Effector CD4-positive, alpha-beta T cell (primary cell): ENCODE data around the gene DUSP7.
"Not testable (repeated sequence)": the region's sequence is repeated elsewhere in the genome, so short reads cannot be mapped to it uniquely, and the experiment has no call there.

Experiments used
- DNase-seq: peaks from one replicate; pipeline ENCODE4 v3.0.0-alpha.2; 2020

Gene DUSP7

GRCh38 chr3:52046186-52046901 is 10.0 kb downstream of the DUSP7 start:
- no peak for DNase-seq

- no peak for DNase-seq
Observed at GRCh38 chr3:52044869-52045619, 11.3 kb downstream of the DUSP7 start.

DNA sequence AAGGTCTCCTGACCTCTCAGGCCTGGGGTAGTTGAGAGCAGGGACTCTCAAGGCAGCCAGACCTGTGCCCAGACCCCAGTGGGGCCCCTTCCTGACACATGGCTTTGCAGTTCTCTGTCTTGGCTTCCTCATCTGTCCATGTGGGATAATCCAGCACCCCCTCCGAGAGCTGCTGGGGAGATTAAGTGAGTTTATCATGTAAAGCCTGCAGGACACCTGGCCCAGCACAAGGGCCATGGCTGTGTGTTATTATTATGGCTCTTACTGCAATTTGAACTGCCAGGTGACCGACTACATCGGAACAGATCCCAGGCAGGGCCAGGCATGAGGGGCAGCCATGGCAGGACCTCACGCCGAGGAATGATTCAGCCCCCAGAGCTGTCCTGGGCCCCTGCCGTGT is 12.6 kb downstream of the DUSP7 start:
- DNase-seq: no peak

- DNase-seq: not testable (repeated sequence)
Observed at GRCh38 chr3:52043039-52043438, 13.3 kb downstream of the DUSP7 start.

DNA sequence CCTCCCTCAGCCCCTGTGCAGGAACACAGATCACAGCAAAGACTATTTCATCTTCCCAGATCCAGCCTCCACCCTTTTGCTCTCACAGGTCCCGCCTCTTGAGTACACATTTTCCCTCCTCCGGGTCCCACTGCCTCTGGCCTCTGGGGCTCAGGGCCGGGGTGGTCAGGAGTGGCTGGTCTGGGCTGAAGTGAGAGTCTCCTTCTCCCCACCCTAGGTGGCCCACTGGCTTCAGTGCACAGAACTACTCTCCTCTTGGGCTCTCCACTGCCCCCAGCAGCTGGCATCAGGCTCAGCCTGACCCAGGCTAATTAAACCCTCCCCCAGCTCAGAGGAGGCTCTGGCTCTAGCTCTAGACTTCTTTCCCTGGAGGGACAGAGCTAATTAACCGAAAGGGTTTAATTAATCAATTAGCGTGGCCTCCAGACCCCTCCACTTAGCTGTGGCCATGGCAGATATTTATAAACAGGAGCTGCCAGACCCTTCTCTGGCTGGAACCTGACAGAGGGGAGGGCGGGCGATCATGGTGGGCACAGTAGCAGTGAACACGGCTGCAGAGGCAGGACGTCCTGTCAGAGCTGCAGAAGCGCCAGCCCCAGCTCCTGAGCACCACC is 15.1 kb downstream of the DUSP7 start:
- no peak for DNase-seq

DNA sequence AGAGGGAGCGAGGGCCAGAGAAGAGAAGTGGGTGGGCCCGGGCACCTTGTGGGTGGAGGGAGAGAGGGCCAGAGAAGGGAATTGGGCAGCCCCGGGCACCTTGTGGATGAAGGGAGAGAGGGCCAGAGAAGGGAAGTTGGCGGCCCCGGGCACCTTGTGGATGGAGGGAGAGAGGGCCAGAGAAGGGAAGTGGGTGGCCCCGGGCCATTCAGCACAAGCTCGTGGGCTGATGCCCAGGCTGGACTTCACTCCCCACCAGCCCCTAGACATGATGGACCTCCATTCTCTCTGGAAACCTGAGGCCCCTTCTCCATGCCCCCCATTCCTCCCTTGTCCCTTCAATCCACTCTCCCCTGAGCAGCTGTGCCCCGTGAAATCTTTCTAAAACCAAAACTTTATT is 15.8 kb downstream of the DUSP7 start:
- DNase-seq: no peak

DNA sequence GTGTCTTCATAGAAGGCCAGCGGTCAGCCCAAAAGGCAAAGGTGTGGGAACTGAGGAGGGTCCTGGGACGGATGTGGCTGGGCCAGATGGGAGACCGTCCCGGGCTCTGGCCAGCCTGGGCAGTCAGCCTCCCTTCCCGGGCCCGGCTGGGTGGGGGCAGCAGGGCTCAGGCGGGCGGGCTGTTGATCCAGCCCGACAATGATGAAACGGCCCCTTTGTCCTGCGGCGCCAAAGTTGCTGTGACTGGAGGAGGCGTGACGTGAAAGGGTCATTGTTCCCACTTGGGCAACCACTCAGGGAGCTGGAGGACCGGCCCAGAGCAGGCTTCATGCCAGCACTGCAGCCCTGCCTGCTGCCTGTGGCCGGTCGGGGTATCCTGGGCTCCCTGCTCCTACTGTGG is 16.5 kb downstream of the DUSP7 start:
- DNase-seq: no peak

DNA sequence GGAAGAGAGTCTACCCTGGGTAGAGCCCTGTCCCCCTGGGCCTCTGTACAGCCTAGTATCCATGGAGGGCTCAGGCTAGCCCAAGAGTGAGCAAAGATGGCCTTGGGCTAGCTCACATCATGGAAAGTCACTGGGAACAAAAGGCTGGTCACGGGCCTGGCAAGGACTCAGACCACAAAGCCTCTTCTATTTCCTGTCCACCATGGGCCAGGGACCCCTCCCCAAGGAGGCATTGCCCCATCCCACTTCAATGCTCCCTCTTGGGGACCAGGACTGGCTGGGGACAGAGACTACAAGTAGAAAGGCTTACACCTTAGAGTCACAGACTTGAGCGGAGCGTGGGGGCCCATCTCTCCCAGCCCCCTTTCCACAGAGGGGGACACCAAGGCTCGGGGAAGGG is 16.9 kb downstream of the DUSP7 start:
- DNase-seq: no peak

- DNase-seq: no peak
Observed at GRCh38 chr3:52038227-52038626, 18.1 kb downstream of the DUSP7 start.

DNA sequence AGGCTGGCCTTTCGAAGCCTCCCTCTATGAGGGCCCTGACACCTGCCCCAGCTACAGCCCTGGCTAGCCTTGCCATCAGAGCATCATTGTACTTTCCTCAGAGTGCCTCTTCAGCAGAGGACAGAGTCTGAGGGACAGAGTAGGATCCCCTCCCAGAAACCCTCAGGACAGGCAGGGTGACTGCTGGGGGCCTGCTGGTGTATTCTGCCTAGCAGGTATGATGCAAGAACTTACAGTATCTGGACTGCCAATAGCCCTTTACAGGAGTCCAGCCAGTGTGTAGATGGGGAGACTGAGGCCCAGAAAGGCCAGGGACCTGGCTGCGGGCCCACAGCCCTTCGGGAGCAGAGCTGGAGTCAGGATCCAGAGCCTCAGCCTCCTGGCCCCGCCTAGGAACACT is 19.1 kb downstream of the DUSP7 start:
- DNase-seq: no peak

DNA sequence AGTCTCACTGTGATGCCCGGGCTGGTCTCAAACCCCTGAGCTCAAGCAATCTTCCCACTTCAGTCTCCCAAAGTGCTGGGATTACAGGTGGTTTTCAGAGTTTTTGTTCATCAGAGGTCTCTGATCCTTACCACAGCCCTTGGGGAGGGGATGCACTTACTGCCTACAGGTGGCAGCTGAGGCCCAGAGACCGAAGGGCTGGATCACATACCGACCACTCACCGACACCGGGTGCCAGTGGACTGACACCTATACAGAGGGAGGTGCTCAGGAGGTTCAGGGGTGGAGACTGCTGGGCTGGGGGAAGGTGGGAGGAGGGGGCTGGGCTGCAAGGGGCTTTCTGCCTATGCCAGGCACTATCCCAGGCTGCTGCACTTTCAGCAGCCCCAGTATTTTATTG is 19.5 kb downstream of the DUSP7 start:
- no peak for DNase-seq

GRCh38 chr3:52036222-52036694 is 20.1 kb downstream of the DUSP7 start:
- no peak for DNase-seq

DNA sequence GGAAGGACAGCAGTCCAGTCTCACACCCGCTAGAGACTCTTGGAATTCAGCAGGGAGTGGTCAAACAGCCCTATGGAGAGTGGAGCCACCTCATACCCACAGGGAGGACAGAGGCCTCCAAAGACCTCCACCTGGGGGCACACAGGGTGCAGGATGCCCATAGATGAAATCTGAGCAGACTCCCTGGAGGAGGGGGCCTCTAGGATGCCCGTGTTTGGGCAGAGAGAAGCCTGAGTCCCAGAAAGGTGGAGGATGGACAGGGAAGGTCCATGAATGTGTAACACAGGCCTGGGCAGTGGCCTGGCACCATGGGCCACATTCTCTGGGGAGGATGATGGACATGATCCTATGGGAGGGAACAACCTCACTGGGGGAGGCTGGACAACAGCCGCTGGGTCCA is 21.7 kb downstream of the DUSP7 start:
- no peak for DNase-seq

GRCh38 chr3:52034212-52034611 is 22.2 kb downstream of the DUSP7 start:
- no peak for DNase-seq

DNA sequence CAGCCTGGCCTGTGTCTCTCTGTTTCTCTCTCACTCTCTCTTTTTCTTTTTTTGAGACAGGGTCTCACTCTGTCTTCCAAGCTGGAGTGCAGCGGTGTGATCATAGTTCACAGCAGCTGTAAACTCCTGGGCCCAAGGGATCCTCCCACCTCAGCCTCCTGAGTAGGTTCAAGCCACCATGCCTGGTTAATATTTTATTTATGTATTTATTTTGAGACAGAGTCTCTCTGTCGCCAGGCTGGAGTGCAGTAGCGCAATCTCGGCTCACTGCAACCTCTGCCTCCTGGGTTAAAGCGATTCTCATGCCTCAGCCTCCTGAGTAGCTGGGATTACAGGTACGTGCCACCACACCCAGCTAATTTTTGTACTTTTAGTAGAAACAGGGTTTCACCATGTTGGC is 22.6 kb downstream of the DUSP7 start:
- DNase-seq: not testable (repeated sequence)

GRCh38 chr3:52032702-52033408 is 23.5 kb downstream of the DUSP7 start:
- no peak for DNase-seq

DNA sequence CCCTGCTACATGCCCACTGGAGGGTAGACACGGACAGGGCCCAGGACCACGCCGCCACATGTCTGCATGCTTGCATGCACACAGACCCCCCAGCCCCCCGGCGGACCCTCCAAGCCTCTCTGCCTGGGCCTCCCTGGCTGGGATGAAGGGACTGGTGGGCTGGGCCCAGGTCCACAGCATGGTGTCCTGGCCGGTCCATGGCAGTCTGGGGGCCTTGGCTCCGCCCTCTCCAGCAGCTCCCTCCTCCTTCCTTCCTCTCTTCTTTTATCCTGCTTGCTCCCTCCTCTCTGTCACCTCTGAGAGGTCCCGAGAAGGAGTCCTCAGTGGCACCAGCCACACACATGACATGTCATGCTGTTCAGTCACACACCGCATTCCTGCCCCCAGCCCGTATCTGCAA is 24.5 kb downstream of the DUSP7 start:
- no peak for DNase-seq

- DNase-seq: no peak
Observed at GRCh38 chr3:52030714-52031310, 25.6 kb downstream of the DUSP7 start.

DNA sequence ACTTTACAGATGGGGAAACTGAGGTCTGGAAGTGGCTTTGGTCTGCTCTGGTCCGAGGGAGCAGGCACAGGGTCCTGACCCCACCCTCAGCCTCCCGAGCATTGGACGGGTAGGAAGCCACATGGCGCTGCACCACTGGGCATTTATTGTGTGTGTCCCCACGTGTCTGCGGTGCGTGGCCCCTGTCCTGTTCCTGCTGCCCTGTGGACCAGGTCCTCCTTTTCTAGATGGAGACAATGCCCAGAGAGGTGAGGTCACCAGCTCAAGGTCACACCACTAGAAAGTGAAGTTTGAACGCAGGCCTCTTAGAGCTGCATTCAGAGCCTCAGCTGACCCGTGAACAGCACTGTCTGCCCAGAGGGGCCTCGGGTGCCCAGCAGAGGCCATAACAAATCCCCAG is 26.8 kb downstream of the DUSP7 start:
- no peak for DNase-seq

GRCh38 chr3:52029053-52029452 is 27.3 kb downstream of the DUSP7 start:
- DNase-seq: no peak

DNA sequence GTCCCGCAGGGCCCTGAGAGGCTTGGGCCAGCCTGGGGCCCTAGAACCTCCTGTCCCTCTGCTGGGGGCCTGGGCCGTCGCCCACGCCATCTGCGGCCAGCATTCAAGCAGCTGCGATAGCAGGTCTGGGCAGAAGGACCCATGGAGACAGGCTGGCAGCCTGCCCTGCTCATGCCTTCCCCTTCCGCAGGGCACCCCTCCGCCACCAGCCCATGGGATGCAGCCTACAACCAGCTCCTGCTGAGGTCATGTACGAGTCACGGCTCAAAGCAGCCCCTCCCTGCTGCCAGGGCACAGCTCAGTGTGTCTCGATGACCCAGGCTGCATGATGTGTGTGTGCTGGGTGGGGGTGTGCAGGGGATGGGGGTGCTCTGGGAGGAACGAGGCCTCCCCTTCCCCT is 27.8 kb downstream of the DUSP7 start:
- no peak for DNase-seq

DNA sequence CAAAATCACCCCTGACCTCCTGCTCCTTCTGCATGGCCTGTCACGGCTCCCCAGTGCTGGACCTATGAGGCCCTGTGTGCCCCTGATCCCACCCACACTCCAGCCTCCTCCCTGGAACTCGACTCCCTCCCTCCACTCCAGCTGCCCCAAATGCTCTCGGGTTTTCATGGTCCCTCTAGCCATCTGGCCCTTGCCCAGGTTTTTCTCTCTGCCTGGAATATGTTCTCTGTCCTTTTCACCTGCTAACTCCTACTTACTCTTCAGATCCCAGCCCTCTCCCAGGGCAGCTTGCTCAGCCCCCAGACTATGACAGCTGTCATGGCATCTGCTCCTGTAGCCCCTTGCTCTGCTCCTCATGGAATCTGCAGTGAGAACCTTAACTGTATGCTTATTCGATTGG is 30.3 kb downstream of the DUSP7 start:
- no peak for DNase-seq

DNA sequence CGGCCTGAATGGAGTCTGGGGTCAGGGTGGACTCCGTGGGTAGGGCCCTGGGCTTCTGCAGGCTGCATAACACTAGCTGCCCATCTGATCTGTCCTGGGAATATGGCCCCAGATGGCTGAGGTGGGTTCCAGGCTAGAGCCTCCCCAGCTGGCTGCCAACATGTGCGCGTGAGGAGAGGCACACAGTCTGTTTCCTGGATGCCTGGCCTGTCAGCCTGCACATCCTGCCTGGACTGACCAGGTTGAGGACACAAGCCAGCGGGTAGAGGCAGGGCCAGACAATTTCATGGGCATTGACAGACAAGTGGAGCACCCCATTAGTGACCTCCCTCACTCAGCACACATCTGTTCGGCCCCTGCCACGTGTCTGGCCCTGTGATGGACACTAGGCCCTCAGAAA is 30.9 kb downstream of the DUSP7 start:
- no peak for DNase-seq
